Subcutaneous abdominal adipose tissue (tissue), 5 donors: ENCODE data around the gene PRSS27.

ENCODE experiments used
- H3K27ac ChIP-seq: one replicate; pipeline ENCODE4 v1.7.0; 2013; ENCODE audit warnings: low read depth, mild to moderate bottlenecking, inconsistent platforms, low read length, moderate library complexity
- H3K27me3 ChIP-seq, 5 donors: one replicate each; pipeline ENCODE4 v1.7.0; 2013; ENCODE audit warnings: low read length in 5 of 5, inconsistent platforms in 1 of 5; ENCODE audit not compliant: control insufficient read depth in 5 of 5, insufficient read depth in 4 of 5
- H3K36me3 ChIP-seq, 5 donors: one replicate each; pipeline ENCODE4 v1.7.0; 2013; ENCODE audit warnings: low read length in 5 of 5; ENCODE audit not compliant: control insufficient read depth in 5 of 5, insufficient read depth in 5 of 5
- H3K4me1 ChIP-seq, 5 donors: one replicate each; pipeline ENCODE4 v1.7.0; 2013; ENCODE audit warnings: low read length in 5 of 5, mild to moderate bottlenecking in 3 of 5, moderate library complexity in 1 of 5; ENCODE audit not compliant: control insufficient read depth in 5 of 5, insufficient read depth in 5 of 5
- H3K4me3 ChIP-seq, 5 donors: one replicate each; pipeline ENCODE4 v1.7.0; 2013; ENCODE audit warnings: low read length in 5 of 5, low read depth in 1 of 5
- H3K9ac ChIP-seq, 5 donors: one replicate each; pipeline ENCODE4 v1.7.0; 2013; ENCODE audit warnings: low read length in 5 of 5, mild to moderate bottlenecking in 4 of 5, moderate library complexity in 3 of 5
- H3K9me3 ChIP-seq, 5 donors: one replicate each; pipeline ENCODE4 v1.7.0; 2013; ENCODE audit warnings: low read length in 5 of 5; ENCODE audit not compliant: control insufficient read depth in 5 of 5
- donor health status: healthy.
- donor health status: healthy.
- donor health status: healthy.
- donor health status: healthy.
- donor health status: healthy.

Gene PRSS27

DNA sequence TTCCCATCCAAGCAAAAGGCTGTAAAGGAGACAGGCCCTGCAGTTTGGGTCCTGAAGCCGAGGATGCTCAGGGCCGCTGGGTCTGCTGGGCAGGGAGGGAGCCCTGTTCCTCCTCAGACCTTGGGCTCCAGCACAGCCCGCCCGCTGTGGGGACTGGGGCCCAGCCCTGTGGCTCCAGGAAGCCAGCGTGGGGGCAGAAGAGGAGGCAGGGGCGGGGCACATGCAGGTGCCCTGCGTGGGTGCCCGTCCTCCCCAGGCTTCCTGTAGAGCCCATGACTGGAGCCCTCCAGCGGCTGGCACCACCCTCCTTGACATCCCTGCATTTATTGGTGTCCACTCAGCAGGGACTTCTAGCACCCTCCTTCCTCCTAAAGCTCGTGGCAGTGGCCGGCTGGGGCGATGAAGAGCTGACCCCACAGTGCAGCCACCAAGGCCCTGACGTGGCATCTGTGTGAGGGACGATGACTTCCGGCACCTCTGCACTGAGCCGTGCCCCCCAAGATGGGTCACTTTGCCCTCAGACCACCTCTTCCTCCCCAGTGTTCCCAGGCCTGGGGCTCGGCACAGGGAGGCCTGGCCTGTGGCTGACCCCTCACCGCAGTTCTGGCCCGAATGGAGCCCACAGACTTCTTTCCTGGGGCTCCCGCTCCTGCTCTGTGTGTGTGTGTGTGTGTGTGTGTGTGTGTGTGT is 9.9 kb downstream of the PRSS27 start:
- Histone ChIP-seq H3K9ac (no peak overlapping the region), H3K36me3 (peaks cover 0 to 50% (median 35%) of the 10 kb centered on the region in 5 donors), H3K4me3 (no peak overlapping the region), H3K9me3 (no peaks in the 10 kb centered on the region), H3K27me3 (peaks cover 0 to 3% (median 0%) of the 10 kb centered on the region in 5 donors), H3K27ac (no peak overlapping the region), H3K4me1 (no peaks in the 10 kb centered on the region)

DNA sequence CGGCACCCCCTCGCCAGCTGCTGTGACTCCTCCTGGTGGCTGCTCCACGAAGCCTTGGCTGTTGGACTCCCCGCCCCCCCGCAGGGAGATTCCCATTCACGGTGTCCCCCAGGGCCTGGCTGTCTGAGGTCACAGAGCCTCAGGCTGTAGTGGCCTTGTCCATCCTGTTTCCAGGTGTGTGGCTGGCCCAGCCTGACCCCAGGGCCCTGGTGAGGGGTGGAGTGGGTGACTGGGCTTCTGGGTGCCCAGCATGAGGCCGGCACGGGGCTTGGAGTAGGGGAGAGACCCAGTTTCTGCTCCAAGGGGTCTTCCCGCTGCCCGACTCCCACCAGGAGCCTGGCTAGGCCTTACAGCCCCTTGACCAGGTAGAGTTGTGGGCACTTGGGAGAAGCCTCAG is 10.4 kb downstream of the PRSS27 start:
- Histone ChIP-seq H3K27ac (no peak overlapping the region), H3K4me1 (no peaks in the 10 kb centered on the region), H3K9ac (no peak overlapping the region), H3K27me3 (peaks cover 0 to 3% (median 0%) of the 10 kb centered on the region in 5 donors), H3K9me3 (no peaks in the 10 kb centered on the region), H3K36me3 (peaks cover 0 to 56% (median 41%) of the 10 kb centered on the region in 5 donors), H3K4me3 (no peak overlapping the region)

DNA sequence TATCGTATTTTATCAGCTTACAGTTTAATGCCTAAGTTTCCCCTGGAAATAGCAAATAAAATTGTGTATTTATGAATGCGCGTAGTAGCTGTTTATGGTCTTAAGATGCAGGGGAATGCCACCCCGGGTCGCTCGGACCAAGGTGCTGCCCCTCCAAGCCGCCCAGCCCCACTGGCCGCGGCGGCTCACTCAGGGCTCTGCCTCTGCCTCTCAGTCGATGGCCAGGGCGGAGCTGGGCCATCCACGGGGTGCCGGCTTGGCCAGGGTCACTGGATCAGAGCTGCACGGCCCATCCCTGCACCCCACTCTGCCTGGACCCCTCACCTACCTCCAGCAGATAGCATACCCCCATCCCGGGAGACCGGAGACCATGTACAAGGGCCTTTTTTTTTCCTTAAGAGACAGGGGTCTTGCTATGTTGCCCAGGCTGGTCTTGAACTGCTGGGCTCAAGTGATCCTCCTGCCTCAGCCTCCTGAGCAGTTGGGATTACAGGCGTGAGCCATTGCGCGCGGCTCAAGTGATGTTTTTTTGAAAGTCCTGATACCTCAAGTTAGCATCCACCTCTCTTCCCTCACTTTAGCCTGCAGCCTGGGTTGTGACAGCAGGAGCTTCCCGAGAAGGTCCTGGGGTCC is 11.0 kb downstream of the PRSS27 start:
- no peak overlapping the region for H3K4me3 ChIP-seq
- H3K27ac ChIP-seq, result no peak overlapping the region
- peaks cover 0 to 61% (median 45%) of the 10 kb centered on the region in 5 donors for H3K36me3 ChIP-seq
- no peaks in the 10 kb centered on the region for H3K9me3 ChIP-seq
- peaks cover 0 to 3% (median 0%) of the 10 kb centered on the region in 5 donors for H3K27me3 ChIP-seq
- no peaks in the 10 kb centered on the region for H3K4me1 ChIP-seq
- H3K9ac ChIP-seq, result no peak overlapping the region

DNA sequence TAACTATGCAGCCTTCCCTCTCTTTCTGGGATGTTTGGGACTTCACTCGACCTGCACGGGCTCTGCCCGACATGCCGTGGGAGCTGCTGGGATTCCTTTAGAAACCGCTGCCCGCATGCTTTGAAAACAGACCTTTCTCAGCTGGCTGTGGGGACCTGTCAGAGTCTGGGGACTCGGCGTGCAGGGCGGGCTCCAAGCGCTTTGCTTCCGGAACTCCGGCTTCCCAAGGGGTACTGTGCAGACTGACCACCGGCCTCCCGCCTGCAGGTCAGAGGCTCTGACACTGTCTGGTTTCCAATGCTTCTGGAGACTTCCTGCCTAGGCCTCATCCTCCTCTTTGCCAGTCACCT is 11.8 kb downstream of the PRSS27 start:
- no peak overlapping the region for H3K27ac ChIP-seq
- no peaks in the 10 kb centered on the region for H3K27me3 ChIP-seq
- peaks cover 0 to 69% (median 52%) of the 10 kb centered on the region in 5 donors for H3K36me3 ChIP-seq
- no peak overlapping the region for H3K4me3 ChIP-seq
- no peak overlapping the region for H3K9ac ChIP-seq
- no peaks in the 10 kb centered on the region for H3K4me1 ChIP-seq
- H3K9me3 ChIP-seq, result no peaks in the 10 kb centered on the region

DNA sequence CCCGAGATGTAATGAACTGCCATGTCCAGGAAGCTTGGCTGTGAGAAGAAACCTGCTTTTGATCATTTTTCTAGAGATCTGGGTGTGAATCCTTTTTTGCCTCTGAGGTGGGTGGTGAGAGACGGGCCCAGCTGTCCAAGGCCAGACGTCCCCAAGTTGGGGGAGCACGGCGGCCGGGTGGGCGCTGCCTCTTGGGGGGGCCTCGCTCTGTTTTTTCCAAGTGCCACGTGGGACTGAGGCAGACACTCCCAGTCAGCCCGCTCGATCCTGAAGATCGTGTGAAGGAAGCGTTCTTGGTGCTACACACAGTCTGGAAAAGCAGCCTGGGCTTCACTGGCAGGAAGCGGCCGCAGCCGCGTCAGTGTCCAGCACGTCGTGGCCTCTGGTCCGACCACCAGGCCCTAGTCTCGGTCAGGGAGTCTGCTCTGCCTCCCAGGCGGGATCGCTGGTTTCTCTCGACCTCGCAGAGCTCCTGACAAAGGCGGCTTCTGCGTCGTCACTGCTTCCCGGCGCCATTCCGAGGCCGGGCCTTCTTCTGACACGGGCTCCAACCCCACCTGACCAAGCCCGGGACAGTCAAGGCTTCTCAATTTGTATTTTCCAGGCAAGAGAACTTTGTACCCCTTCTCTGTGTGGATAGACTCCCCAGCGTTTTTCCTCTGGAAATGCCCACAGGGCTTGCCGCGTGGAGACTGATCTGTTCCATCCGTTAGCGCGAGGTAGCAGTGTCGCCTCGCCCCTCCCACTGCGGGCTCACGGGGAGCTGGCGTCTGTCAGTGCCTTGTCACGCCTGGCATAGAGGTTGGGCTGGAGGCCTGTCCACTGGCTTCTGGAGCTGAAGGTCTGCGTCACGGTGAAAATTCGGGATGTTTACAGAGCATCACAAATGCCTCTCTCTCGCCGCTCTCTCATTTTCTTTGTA is 12.4 kb downstream of the PRSS27 start:
- Histone ChIP-seq H3K36me3 (peaks cover 0 to 75% (median 59%) of the 10 kb centered on the region in 5 donors), H3K4me3 (no peak overlapping the region), H3K4me1 (no peaks in the 10 kb centered on the region)

DNA sequence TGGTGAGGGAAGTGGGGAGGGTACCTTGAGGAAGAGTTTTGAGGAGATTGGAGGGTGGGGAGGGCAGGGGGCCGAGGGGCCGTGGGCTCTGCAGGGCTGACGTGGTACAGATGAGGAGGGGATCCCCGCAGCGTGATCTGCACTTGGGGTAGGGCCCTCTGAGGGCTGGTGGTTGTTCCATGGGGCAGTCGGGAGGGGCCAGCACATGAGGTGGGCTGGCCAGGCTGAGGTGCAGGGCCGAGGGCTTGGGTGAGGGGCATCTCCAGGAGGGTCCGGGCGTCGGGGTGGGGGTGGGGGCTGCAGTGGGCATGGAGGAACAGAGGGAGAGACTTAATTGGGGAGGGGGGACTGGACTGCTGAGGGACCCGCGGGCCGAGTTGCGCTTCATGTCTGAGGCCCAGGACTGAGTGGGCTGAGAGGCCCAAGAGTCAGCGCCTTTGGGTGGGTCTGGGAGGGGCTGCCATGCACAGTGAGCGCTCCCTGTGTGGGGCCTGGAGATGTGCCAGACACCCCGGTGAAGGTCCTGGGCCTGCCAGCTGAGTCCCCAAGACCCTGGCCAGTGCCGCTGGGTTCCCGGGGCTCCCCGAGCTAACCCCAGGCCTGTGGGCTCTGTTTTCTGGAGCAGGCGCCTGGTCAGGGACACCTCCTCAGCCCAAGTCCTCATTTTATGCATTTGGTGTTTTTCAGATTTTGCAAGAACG is 13.3 kb downstream of the PRSS27 start:
- Histone ChIP-seq H3K36me3 (peaks cover 0 to 84% (median 67%) of the 10 kb centered on the region in 5 donors), H3K27ac (no peak overlapping the region), H3K4me3 (no peak overlapping the region)

More for the DNA sequence above, 12.4 kb downstream of the PRSS27 start:
- Histone ChIP-seq H3K9me3 (no peaks in the 10 kb centered on the region), H3K27ac (no peak overlapping the region), H3K27me3 (no peaks in the 10 kb centered on the region), H3K9ac (no peak overlapping the region)

DNA sequence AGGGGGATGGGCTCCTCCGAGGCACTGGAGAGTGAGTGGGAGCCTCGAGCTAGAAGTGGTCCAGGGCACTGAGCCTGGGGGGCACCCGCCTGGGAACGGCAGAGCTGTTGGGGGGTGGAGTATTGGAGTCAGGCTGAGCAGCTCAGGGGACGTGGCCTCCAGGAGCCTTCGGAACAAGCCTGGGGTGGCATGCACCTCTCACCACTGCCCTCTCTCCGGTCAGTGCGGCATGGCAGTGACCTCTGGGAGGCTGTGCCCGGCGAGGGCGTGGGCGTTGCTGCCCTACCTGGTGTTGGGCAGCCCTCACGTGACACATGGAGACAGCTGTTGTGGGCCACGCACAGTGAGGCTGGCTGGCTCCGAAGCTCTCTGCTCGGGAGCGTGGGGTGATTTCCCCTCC is 13.9 kb downstream of the PRSS27 start:
- Histone ChIP-seq H3K36me3 (peaks cover 0 to 91% (median 72%) of the 10 kb centered on the region in 5 donors), H3K4me1 (no peaks in the 10 kb centered on the region), H3K4me3 (no peak overlapping the region), H3K9me3 (no peaks in the 10 kb centered on the region), H3K9ac (no peak overlapping the region), H3K27me3 (no peaks in the 10 kb centered on the region), H3K27ac (no peak overlapping the region)

More for the DNA sequence above, 13.3 kb downstream of the PRSS27 start:
- Histone ChIP-seq H3K27me3 (no peaks in the 10 kb centered on the region), H3K4me1 (no peaks in the 10 kb centered on the region), H3K9ac (no peak overlapping the region), H3K9me3 (no peaks in the 10 kb centered on the region)

DNA sequence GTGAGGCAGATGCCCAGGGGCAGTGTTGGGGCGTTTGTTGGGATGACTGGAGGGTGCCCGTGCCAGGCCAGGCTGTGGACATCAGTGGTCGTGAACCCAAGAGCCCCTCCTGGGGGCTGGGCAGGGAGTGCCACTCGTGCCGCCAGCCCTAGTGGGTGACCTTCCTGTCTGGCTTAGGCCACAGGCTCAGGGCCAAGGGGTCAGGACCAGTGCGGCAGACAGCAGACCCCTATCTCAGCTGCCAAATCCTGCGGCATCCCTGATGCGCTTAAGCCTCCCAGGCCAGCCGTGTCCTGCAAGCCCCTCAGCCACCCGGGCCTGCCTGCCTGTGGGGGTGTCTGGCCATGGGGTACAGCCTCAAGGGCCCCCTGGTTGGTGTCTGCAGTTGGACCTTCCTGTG is 14.7 kb downstream of the PRSS27 start:
- Histone ChIP-seq H3K9me3 (no peaks in the 10 kb centered on the region), H3K27me3 (no peaks in the 10 kb centered on the region), H3K27ac (no peak overlapping the region), H3K4me1 (no peaks in the 10 kb centered on the region), H3K4me3 (no peak overlapping the region), H3K9ac (no peak overlapping the region), H3K36me3 (peaks cover 0 to 95% (median 79%) of the 10 kb centered on the region in 5 donors)

DNA sequence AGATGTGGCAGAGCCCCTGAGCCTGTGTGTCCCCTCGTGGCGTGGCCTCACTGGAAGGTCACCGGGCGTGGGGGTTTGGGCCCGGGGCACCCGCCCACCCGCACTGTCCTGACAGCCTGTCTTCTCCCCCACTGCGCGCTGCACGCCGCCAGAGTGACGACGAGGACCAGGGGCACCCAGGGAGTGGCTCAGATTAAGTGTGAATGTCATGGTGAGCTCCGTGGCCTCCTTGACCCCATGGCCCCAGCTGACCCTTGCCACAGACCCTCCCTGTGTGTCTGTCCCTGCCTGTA is 15.1 kb downstream of the PRSS27 start:
- Histone ChIP-seq H3K9ac (no peak overlapping the region), H3K4me3 (no peak overlapping the region)

More for the DNA sequence above, 15.1 kb downstream of the PRSS27 start:
- H3K4me1 ChIP-seq, result no peaks in the 10 kb centered on the region
- no peaks in the 10 kb centered on the region for H3K9me3 ChIP-seq
- peaks cover 0 to 95% (median 80%) of the 10 kb centered on the region in 5 donors for H3K36me3 ChIP-seq
- H3K27me3 ChIP-seq, result no peaks in the 10 kb centered on the region
- no peak overlapping the region for H3K27ac ChIP-seq
